HG03378 (cell line): ENCODE results near the gene SLC7A8.
"Not testable (repeated sequence)": the region's sequence is repeated elsewhere in the genome, so short reads cannot be mapped to it uniquely, and the experiment has no call there.

Experiments
- ATAC-seq: cut with Tn5 transposase; IDR thresholded peaks from one replicate; pipeline ENCODE4 v1.9.1; 2021; ENCODE audit warnings: mild to moderate bottlenecking, moderate library complexity; ENCODE audit not compliant: unreplicated experiment

SLC7A8 gene

GRCh38 chr14:23183479-23183878 lies at the start of gene SLC7A8:
Gene SLC7A8, minus strand, starts transcription at chr14:23183660. Its CDS starts 746 bp downstream, at chr14:23182914.
- ATAC-seq: no peak

- ATAC-seq: not testable (repeated sequence)
These were observed 48.9 kb upstream of the SLC7A8 start for GRCh38 chr14:23232241-23232808.

GRCh38 chr14:23228812-23229211 lies 45.4 kb upstream of the SLC7A8 start:
- no peak for ATAC-seq

- no peak for ATAC-seq
These were observed 44.1 kb upstream of the SLC7A8 start for GRCh38 chr14:23227566-23227965.

- not testable (repeated sequence) for ATAC-seq
These were observed 41.5 kb upstream of the SLC7A8 start for GRCh38 chr14:23224958-23225357.

- no peak for ATAC-seq
These were observed 35.6 kb upstream of the SLC7A8 start for GRCh38 chr14:23219075-23219474.

- no peak for ATAC-seq
These were observed 33.9 kb upstream of the SLC7A8 start for GRCh38 chr14:23217032-23218020.

- ATAC-seq: no peak
These were observed 32.0 kb upstream of the SLC7A8 start for GRCh38 chr14:23215421-23215820.

- no peak for ATAC-seq
These were observed 26.4 kb upstream of the SLC7A8 start for GRCh38 chr14:23209651-23210423.

- ATAC-seq: no peak
These were observed 24.9 kb upstream of the SLC7A8 start for GRCh38 chr14:23208324-23208723.

- ATAC-seq: no peak
These were observed 23.7 kb upstream of the SLC7A8 start for GRCh38 chr14:23207146-23207540.

- ATAC-seq: no peak
These were observed 23.1 kb upstream of the SLC7A8 start for GRCh38 chr14:23206422-23207145.

GRCh38 chr14:23202001-23202400 lies 18.5 kb upstream of the SLC7A8 start:
- no peak for ATAC-seq

- not testable (repeated sequence) for ATAC-seq
These were observed 15.7 kb upstream of the SLC7A8 start for GRCh38 chr14:23199141-23199540.

- ATAC-seq: not testable (repeated sequence)
These were observed 13.0 kb upstream of the SLC7A8 start for GRCh38 chr14:23196487-23196886.

- ATAC-seq: no peak
These were observed 12.2 kb upstream of the SLC7A8 start for GRCh38 chr14:23195552-23196101.

- ATAC-seq: no peak
These were observed 10.0 kb upstream of the SLC7A8 start for GRCh38 chr14:23193432-23193831.

- ATAC-seq: no peak
These were observed 4.5 kb upstream of the SLC7A8 start for GRCh38 chr14:23187925-23188324.

- no peak for ATAC-seq
These were observed 3.6 kb upstream of the SLC7A8 start for GRCh38 chr14:23186913-23187654.

- no peak for ATAC-seq
These were observed 1.6 kb upstream of the SLC7A8 start for GRCh38 chr14:23185063-23185462.
